ENCODE data around the gene PRAMEF4. TPM values are rescaled to one million over a fixed set of nuclear protein-coding genes. Genes with fewer than 3 reads are reported as not detected.
"Not testable (repeated sequence)": the region's sequence is repeated elsewhere in the genome, so short reads cannot be mapped to it uniquely, and the experiment has no call there.

Gene PRAMEF4
- total RNA-seq: not detected

DNA sequence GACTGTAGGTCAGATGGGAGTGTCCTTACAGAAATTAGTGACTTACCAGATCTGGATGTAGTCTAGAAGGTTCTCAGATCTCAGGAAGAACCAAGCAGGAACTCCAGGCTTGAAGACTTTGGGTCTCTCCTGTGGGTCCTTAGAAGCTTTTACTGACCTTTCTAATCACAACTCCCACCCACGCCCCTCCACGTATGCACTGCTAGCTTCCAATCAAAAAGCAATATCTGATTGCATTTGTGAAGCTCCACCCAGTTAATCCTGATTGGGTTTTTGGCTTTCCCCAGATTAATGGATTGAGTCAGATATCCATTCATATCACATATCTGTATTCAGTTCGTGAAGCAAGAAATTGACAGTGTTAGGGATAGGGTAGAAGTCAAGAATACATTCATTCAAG, at the start of gene PRAMEF4:
PRAMEF4 (minus strand) TSS at position 101 of the 400 bp plus-strand sequence. CDS start 2,807 bp downstream, outside the sequence.
- not testable (repeated sequence) for ATAC-seq (replicated peaks in 1 of 2); H3K4me1 Mint-ChIP-seq (ENCODE audit: low read depth); H3K27me3 Mint-ChIP-seq (ENCODE audit: low read depth); H3K27ac Mint-ChIP-seq; H3K36me3 Mint-ChIP-seq (ENCODE audit: insufficient read depth in 2 of 2); H3K4me3 Mint-ChIP-seq; H3K9me3 Mint-ChIP-seq; DNase-seq

DNA sequence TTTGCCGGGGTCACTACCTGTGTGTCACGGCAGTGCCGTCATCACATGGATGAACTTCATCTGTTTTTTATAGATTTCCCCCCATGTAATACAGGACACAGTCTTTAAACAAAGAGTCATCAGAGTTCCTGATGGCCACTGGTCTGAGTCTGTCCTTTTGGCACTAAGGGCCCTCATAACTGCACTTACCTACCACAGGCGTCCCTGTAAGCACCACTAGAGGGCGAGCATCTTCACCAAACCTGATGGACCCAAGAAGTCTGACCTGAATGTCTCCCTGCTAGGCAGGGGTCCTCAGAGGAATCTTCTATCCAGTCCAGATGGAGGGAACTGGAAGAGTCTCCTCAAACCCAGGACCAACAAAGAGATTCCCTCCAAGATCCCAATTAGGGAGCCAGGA, 38.4 kb upstream of the PRAMEF4 start:
- not testable (repeated sequence) for DNase-seq; H3K36me3 Mint-ChIP-seq (ENCODE audit: insufficient read depth in 2 of 2); H3K4me1 Mint-ChIP-seq (ENCODE audit: low read depth); ATAC-seq (replicated peaks in 1 of 2); H3K4me3 Mint-ChIP-seq; H3K9me3 Mint-ChIP-seq; H3K27ac Mint-ChIP-seq; H3K27me3 Mint-ChIP-seq (ENCODE audit: low read depth)

DNA sequence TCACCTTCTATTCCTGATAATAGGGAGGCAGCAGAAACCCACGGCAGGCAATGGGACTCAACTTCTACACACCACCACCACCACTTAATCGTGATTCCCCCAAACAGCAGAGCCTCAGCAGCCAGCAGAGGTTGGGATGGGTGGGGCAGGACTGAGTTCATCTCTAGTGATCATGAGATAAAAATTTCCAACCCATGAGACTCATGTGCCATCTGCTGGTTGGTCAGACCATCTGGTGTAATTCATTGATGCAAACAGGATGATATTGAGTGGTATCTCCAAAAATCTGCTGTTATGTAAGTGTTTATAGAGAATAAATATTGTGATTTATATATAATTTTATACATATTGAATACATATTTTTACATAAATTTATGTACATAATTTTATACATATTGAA, 35.7 kb upstream of the PRAMEF4 start:
- H3K27me3 Mint-ChIP-seq (ENCODE audit: low read depth); H3K9me3 Mint-ChIP-seq; DNase-seq; H3K4me1 Mint-ChIP-seq (ENCODE audit: low read depth); H3K4me3 Mint-ChIP-seq; ATAC-seq (replicated peaks in 1 of 2); H3K27ac Mint-ChIP-seq; H3K36me3 Mint-ChIP-seq (ENCODE audit: insufficient read depth in 2 of 2): not testable (repeated sequence)

DNA sequence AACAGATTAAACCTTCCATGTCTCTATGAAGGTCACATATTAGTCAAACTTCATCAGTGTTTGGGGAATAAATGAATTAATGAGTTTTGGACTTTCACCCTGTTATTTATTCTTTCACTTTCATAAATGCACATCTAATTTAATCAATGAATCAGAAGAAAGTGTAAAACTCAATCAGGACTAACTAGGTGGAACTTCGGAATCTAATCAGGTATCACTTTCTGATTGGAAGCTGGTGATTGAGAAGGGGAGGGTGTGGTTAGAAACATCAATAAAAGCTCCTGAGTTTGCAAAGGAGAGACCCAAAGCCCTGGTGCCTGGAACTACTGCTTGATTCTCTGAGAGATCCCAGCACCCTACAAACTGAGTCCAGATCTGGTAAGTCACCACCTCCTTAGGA, 30.3 kb upstream of the PRAMEF4 start, which contains the start of gene PRAMEF7:
PRAMEF7 (plus strand) TSS at position 301 of the 400 bp plus-strand sequence. CDS start 1,083 bp downstream, outside the sequence.
- not testable (repeated sequence) for H3K4me3 Mint-ChIP-seq; H3K4me1 Mint-ChIP-seq (ENCODE audit: low read depth); DNase-seq; H3K36me3 Mint-ChIP-seq (ENCODE audit: insufficient read depth in 2 of 2); H3K9me3 Mint-ChIP-seq; H3K27me3 Mint-ChIP-seq (ENCODE audit: low read depth); H3K27ac Mint-ChIP-seq; ATAC-seq (replicated peaks in 1 of 2)

DNA sequence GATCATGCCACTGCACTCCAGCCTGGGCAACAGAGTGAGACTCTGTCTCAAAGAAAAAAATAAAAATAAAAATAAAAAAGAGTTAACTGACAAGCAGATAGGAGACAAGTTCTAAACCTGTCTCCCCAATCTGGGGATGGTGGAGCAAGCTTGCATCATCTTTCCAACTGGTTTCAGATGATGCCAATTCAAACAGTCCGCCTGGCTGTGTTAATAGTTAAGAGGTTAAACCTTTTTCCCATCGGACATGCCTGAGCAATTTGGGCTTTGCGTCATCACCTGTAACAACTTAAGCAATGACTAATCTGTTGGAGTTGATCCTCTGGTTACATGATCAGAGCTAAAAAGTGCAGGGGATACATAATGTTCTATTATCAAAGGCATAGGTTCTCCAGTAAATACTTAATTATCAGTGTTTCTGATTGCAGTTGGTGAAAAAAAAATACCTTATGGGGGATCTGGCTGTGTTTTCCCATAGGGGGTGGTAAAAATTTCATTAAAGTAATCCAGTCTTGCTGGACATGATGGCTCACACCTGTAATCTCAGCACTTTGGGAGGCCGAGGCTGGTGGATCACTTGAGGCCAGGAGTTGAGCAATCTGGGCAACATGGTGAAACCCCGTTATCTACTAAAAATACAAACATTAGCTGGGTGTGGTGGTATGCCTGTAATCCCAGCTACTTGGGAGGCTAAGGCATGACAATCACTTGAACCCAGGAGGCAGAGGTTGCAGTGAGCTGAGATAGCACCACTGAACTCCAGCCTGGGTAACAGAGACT, 18.0 kb upstream of the PRAMEF4 start:
- H3K4me3 Mint-ChIP-seq; H3K9me3 Mint-ChIP-seq; H3K4me1 Mint-ChIP-seq (ENCODE audit: low read depth); DNase-seq; ATAC-seq (replicated peaks in 1 of 2); H3K36me3 Mint-ChIP-seq (ENCODE audit: insufficient read depth in 2 of 2); H3K27me3 Mint-ChIP-seq (ENCODE audit: low read depth); H3K27ac Mint-ChIP-seq: not testable (repeated sequence)

DNA sequence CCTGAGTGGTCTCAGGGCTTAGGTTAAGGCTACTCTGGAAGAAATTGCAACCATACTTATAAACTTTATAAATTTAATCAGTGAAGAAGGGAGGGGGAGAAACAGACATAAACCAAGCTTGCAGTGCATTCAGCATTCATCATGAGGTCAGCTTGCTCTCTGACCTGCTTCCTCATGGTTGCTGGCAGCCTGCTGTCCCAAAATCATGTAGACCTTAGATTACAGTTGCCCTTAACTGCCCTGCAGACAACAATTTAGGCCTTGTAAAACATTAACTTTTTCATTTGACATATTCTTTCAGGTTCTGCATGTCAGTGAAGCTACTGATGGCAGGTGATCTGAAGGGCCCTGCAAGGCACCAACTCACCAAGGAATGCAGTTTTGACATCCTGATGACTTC, 13.2 kb upstream of the PRAMEF4 start:
- H3K36me3 Mint-ChIP-seq (ENCODE audit: insufficient read depth in 2 of 2); H3K27me3 Mint-ChIP-seq (ENCODE audit: low read depth); DNase-seq; H3K4me3 Mint-ChIP-seq; H3K4me1 Mint-ChIP-seq (ENCODE audit: low read depth); H3K9me3 Mint-ChIP-seq; H3K27ac Mint-ChIP-seq; ATAC-seq (replicated peaks in 1 of 2): not testable (repeated sequence)

DNA sequence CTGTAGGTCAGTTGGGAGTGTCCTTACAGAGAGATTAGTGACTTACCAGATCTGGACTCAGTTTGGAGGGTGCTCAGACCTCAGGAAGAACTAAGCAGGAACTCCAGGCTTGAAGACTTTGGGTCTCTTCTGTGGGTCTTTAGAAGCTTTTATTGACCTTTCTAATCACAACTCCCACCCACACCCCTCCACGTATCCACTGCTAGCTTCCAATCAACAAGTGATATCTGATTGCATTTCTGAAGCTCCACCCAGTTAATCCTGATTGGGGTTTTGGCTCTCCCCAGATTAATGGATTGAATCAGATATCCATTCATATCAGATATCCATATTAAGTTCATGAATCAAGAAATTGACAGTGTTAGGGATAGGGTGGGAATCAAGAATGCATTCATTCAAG, 12.2 kb upstream of the PRAMEF4 start, which contains the start of gene PRAMEF10:
PRAMEF10 (minus strand) TSS at position 101 of the 400 bp plus-strand sequence. CDS start 2,423 bp downstream, outside the sequence.
- not testable (repeated sequence) for H3K36me3 Mint-ChIP-seq (ENCODE audit: insufficient read depth in 2 of 2); H3K4me3 Mint-ChIP-seq; H3K27me3 Mint-ChIP-seq (ENCODE audit: low read depth); H3K27ac Mint-ChIP-seq; H3K4me1 Mint-ChIP-seq (ENCODE audit: low read depth); ATAC-seq (replicated peaks in 1 of 2); DNase-seq; H3K9me3 Mint-ChIP-seq

DNA sequence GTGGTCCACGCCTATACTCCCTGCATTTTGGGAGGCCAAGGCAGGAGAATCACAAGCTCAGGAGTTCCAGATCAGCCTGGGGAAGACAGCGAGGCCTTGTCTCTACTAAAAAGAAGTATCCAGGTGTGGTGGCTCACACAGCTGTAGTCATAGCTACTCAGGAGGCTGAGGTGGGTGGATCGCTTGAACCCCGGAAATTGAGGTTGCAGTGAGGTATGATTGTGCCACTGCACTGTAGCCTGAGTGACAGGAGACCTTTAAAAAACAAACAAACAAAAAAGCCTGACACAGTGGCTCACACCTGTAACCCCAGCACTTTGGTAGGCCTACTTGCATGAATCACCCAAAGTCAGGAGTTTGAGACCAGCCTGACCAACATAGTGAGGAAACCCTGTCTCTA, 7.5 kb downstream of the PRAMEF4 start:
- H3K27ac Mint-ChIP-seq; ATAC-seq (replicated peaks in 1 of 2); H3K27me3 Mint-ChIP-seq (ENCODE audit: low read depth); DNase-seq; H3K4me1 Mint-ChIP-seq (ENCODE audit: low read depth); H3K4me3 Mint-ChIP-seq; H3K9me3 Mint-ChIP-seq; H3K36me3 Mint-ChIP-seq (ENCODE audit: insufficient read depth in 2 of 2): not testable (repeated sequence)

DNA sequence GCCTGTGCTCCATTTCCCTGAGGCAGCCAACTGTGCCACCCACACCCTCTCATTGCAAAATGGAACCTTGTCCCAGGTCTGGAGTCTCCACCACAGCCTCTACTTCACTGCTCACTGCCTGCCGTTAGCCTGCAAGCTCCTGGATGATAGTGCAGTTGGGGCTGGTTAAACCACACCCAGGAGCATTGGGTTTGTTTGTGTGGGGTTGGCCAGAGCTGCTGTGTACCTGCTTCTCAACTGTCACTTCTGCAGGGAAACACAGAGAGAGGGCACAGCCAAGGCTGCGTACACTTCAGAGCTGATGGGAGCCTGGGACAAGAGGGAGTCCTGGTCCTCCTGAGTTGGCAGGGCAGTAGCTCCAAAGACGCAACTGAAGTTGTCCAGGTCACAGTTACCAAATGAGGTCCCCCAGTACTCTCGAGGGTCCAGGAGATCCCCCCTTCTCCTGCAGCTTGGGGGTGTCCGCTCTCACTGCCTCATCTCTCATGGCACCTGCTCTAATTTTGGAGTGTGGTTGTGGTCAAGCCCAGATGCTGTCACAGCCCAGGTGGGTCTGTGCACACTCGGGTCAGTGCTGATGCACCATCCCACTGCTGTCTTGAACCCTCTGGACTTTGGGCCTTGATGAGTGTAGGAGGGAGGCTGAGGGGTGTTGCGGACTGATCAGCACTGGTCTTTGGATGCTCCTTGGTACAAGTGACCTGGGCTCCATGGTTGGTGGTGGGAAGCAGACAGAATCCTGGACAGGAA, 22.7 kb downstream of the PRAMEF4 start:
- not testable (repeated sequence) for H3K9me3 Mint-ChIP-seq; H3K27me3 Mint-ChIP-seq (ENCODE audit: low read depth); H3K4me1 Mint-ChIP-seq (ENCODE audit: low read depth); H3K4me3 Mint-ChIP-seq; H3K27ac Mint-ChIP-seq; H3K36me3 Mint-ChIP-seq (ENCODE audit: insufficient read depth in 2 of 2); DNase-seq; ATAC-seq (replicated peaks in 1 of 2)

DNA sequence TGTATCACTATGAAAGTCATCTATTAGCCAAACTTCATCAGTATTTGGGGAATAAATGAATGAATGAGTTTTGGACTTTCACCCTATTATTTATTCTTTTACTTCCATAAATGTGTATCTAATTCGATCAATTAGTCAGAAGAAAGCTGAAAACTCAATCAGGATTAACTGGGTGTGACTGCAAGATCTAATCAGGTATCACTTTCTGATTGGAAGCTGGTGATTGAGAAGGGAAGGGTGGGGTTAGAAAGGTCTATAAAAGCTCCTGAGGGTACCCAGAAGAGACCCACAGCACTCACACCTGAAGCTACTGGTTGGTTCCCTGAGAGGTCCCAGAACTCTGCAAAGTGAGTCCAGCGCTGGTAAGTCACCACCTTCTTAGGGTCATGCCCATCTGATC, 29.2 kb downstream of the PRAMEF4 start, which contains the start of gene PRAMEF2:
PRAMEF2 (plus strand) TSS at position 301 of the 400 bp plus-strand sequence. CDS start 1,924 bp downstream, outside the sequence.
- not testable (repeated sequence) for H3K27me3 Mint-ChIP-seq (ENCODE audit: low read depth); H3K4me3 Mint-ChIP-seq; H3K9me3 Mint-ChIP-seq; H3K27ac Mint-ChIP-seq; ATAC-seq (replicated peaks in 1 of 2); H3K36me3 Mint-ChIP-seq (ENCODE audit: insufficient read depth in 2 of 2); H3K4me1 Mint-ChIP-seq (ENCODE audit: low read depth); DNase-seq

DNA sequence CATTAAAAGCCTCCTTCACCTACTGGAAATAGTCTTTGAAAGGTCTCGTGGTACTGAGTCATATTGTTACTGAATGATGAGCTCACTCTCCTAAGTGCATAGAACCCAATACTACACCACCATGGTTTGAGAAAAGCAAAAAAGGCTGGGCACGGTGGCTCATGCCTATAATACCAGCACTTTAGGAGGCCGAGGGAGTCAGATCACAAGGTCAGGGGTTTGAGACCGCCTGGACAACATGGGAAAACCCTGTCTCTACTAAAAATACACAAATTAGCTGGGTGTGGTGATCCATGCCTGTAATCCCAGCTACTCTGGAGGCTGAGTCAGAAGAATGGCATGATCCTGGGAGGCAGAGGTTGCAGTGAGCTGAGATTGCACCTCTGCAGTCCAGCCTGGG, 34.2 kb downstream of the PRAMEF4 start:
- H3K4me1 Mint-ChIP-seq (ENCODE audit: low read depth): no peaks in the 10 kb centered on the region
- peaks cover 13% of the 10 kb centered on the region for H3K27me3 Mint-ChIP-seq (ENCODE audit: low read depth)
- H3K4me3 Mint-ChIP-seq: no peak overlapping the region
- H3K9me3 Mint-ChIP-seq: peaks cover 0 to 6% of the 10 kb centered on the region in 2 donors
- ATAC-seq (replicated peaks in 1 of 2): no peak
- H3K27ac Mint-ChIP-seq: no peak overlapping the region
- peaks cover 0 to 1% of the 10 kb centered on the region in 2 donors for H3K36me3 Mint-ChIP-seq (ENCODE audit: insufficient read depth in 2 of 2)
- DNase-seq: no peak

DNA sequence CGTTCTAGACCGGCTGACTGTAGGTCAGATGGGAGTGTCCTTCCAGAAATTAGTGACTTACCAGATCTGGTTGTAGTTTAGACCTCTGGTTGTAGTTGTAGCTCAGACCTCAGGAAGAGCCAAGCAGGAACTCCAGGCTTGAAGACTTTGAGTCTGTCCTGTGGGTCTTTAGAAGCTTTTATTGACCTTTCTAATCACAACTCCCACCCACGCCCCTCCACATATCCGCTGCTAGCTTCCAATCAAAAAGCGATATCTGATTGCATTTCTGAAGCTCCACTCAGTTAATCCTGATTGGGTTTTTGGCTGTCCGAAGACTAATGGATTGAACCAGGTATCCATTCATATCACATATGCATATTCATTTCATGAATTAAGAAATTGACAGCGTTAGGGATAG, 37.4 kb downstream of the PRAMEF4 start, which contains the start of gene HNRNPCL1:
HNRNPCL1 (minus strand) TSS at position 101 of the 400 bp plus-strand sequence. CDS start 431 bp downstream, outside the sequence.
- not testable (repeated sequence) for H3K4me1 Mint-ChIP-seq (ENCODE audit: low read depth); ATAC-seq (replicated peaks in 1 of 2); H3K4me3 Mint-ChIP-seq; DNase-seq; H3K36me3 Mint-ChIP-seq (ENCODE audit: insufficient read depth in 2 of 2); H3K27ac Mint-ChIP-seq; H3K9me3 Mint-ChIP-seq
- H3K27me3 Mint-ChIP-seq (ENCODE audit: low read depth): peaks cover 13% of the 10 kb centered on the region

DNA sequence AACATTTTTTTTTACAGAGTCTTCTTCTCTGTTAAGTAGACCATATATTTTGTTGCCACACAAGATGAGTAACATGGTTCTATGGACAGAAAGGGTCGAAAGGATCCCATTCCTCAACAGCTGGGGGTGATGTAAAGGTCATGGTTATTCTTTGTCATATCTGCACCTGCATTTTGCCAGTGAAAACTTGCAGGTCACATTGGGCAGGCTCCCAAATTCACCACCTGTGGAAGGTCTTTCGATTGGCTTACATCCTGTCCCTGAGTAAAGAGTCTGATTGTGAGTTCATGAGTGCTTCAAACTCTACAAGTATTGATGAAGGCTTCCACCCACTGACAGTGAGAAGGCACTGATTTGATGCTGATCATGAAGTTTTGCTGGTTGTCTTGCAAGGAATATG, 52.8 kb downstream of the PRAMEF4 start:
- not testable (repeated sequence) for H3K27ac Mint-ChIP-seq; H3K4me1 Mint-ChIP-seq (ENCODE audit: low read depth)

More for the DNA sequence above, 52.8 kb downstream of the PRAMEF4 start:
- DNase-seq; ATAC-seq (replicated peaks in 1 of 2); H3K27me3 Mint-ChIP-seq (ENCODE audit: low read depth); H3K9me3 Mint-ChIP-seq; H3K36me3 Mint-ChIP-seq (ENCODE audit: insufficient read depth in 2 of 2); H3K4me3 Mint-ChIP-seq: not testable (repeated sequence)

Measured in activated T-cell treated with anti-CD3 and anti-CD28 coated beads, Interleukin-2, amount 50 U/mL, for 72 hours (primary cell).